Colonic mucosa (tissue), 4 donors: ENCODE data around the gene LALBA. TPM values are rescaled to one million over a fixed set of nuclear protein-coding genes. Genes with fewer than 3 reads are reported as not detected.

Experiments
- DNase-seq: peaks from one replicate; pipeline ENCODE4 v3.0.0-alpha.2; 2020
- H3K27ac ChIP-seq: fragments of 200-600 bp; one replicate; pipeline ENCODE4 v1.8.0; 2021
- H3K27me3 ChIP-seq: fragments of 200-600 bp; one replicate; pipeline ENCODE4 v1.8.0; 2021
- H3K36me3 ChIP-seq: fragments of 200-600 bp; one replicate; pipeline ENCODE4 v1.8.0; 2021
- H3K4me1 ChIP-seq: fragments of 200-600 bp; one replicate; pipeline ENCODE4 v1.8.0; 2021; ENCODE audit warnings: mild to moderate bottlenecking
- H3K4me3 ChIP-seq: fragments of 200-600 bp; one replicate; pipeline ENCODE4 v1.8.0; 2021
- H3K9ac ChIP-seq, 2 donors: one replicate each; pipeline ENCODE4 v1.7.0; 2013; ENCODE audit warnings: control low read depth in 2 of 2, low read depth in 2 of 2, low read length in 2 of 2
- H3K9me3 ChIP-seq: fragments of 200-600 bp; one replicate; pipeline ENCODE4 v1.8.0; 2021
- intact Hi-C: fragments of 100-400 bp; cut with DNase I; formaldehyde crosslinking; loops from one replicate; pipeline ENCODE4 v1.14.1; 2022
- total RNA-seq, 2 donors: library from RNA; stranded (reverse); fragmentation: NEBNext Ultra II Directional in 1 of 2; extraction: Animal tissue kit (Norgen Biotek cat#: 25700) in 1 of 2; gene quantifications; one replicate each; pipeline ENCODE4 v1.2.1, GENCODE V29; 2021
- TF ChIP-seq, protein P1 (sequence below): fragments of 200-600 bp; IDR thresholded peaks from one replicate; pipeline ENCODE4 v1.8.0; 2022; ENCODE audit warnings: antibody characterized with exemption, mild to moderate bottlenecking
- donor health status: healthy.
- donor health status: DM: no; HTN: no; CAD: no.
- donor health status: DM: no; HTN: no; CAD: no.

The LALBA gene
- total RNA-seq, result not detected

DNA sequence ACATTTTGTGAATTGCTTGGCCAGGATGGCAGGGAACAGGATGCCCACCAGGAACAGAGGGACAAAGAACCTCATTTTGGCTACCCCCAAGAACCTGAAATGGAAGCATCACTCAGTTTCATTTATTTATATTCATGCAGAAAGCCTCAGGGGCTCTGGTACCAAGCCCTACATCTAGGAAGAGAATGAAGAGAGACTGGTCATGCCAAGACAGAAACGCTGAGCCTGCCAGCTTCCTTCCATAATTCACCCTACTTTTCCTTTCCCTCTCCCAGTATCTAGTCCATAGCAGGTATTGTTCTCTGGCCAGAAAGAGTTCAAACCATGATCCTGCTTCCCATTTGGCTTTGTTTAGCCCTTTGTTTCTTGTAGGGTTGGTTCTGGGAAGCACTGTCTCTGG, at the start of gene LALBA:
LALBA (minus strand) TSS at position 101 of the 400 bp plus-strand sequence; CDS start at position 75, 26 bp downstream.
- Histone ChIP-seq H3K4me1 (no peaks in the 10 kb centered on the region), H3K27ac (no peak within 1 kb of the TSS), H3K27me3 (no peaks in the 10 kb centered on the region), H3K9ac (no peak within 1 kb of the TSS), H3K4me3 (no peak within 1 kb of the TSS), H3K36me3 (no peaks in the 10 kb centered on the region), H3K9me3 (no peaks in the 10 kb centered on the region)
- intact Hi-C loops, result no loop called here
- no peak for DNase-seq
- TF ChIP-seq, protein P1, sequence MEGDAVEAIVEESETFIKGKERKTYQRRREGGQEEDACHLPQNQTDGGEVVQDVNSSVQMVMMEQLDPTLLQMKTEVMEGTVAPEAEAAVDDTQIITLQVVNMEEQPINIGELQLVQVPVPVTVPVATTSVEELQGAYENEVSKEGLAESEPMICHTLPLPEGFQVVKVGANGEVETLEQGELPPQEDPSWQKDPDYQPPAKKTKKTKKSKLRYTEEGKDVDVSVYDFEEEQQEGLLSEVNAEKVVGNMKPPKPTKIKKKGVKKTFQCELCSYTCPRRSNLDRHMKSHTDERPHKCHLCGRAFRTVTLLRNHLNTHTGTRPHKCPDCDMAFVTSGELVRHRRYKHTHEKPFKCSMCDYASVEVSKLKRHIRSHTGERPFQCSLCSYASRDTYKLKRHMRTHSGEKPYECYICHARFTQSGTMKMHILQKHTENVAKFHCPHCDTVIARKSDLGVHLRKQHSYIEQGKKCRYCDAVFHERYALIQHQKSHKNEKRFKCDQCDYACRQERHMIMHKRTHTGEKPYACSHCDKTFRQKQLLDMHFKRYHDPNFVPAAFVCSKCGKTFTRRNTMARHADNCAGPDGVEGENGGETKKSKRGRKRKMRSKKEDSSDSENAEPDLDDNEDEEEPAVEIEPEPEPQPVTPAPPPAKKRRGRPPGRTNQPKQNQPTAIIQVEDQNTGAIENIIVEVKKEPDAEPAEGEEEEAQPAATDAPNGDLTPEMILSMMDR, result no peak

DNA sequence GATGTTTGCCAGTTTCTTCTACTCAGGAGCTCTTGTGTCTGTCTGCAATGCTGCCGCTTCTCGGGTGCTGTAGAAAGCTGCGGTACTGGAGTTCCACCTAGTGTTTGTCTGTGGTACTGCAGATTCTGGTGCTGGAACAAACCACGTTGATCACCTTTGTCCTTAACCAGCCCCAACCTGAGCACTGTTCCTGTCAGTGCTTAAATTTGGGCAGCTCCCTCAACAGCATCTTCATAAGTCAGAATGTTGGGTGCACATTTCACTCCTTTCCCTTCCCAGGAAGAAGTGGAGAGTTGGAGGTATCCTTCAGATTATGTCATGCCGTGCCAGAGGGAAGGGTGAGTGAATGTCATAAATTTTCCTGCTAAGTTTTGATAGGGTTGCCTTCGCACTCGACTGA, 48.7 kb upstream of the LALBA start:
- intact Hi-C loops, result loop anchor here (2.0 kb wide), 1 partner anchor 76 kb away; no protein-coding TSS in a partner anchor
- Histone ChIP-seq H3K9ac (no peak overlapping the region), H3K27ac (no peak overlapping the region), H3K9me3 (no peaks in the 10 kb centered on the region), H3K27me3 (no peaks in the 10 kb centered on the region), H3K36me3 (no peaks in the 10 kb centered on the region), H3K4me1 (no peaks in the 10 kb centered on the region), H3K4me3 (no peak overlapping the region)
- TF ChIP-seq, protein P1, result peak; percentile 94
- DNase-seq, result peak; percentile 78

DNA sequence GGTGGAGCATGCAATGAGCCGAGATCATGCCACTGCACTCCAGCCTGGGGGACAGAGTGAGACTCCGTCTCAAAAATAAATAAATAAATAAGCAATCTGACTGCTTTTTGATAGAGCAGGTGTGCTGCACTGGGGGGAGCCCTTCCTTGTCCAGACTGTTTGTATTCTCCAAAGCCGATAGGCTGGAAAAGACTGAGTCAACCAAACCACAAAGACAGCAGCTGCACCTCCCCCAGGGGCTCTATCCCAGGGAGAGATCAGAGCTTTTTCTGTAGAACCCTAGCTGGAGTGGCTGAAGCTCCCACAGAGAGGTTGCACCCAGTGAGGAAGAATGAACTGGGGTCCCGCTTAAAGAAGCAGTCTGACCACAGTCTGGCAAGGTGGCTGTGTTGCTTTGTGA, 45.8 kb upstream of the LALBA start:
- Histone ChIP-seq H3K4me1 (no peaks in the 10 kb centered on the region), H3K27me3 (no peaks in the 10 kb centered on the region), H3K9me3 (no peaks in the 10 kb centered on the region), H3K27ac (no peak overlapping the region), H3K9ac (no peak overlapping the region), H3K36me3 (no peaks in the 10 kb centered on the region), H3K4me3 (no peak overlapping the region)
- DNase-seq, result no peak
- TF ChIP-seq, protein P1, result no peak
- intact Hi-C loops, result no loop called here

DNA sequence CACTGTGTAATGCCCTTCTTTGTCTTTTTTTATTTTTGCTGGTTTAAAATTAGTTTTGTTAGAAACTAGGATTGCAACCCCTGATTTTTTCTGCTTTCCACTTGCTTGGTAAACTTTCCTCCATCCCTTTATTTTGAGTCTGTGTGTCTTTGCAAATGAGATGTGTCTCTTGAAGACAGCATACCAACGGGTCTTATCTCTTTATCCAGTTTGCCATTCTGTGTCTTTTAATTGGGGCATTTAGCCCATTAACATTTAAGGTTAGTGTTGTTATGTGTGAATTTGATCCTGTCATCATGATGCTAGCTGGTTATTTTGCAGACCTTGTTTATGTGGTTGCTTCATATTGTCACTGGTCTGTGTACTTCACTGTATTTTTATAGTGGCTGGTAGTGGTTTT, 43.5 kb upstream of the LALBA start:
- Histone ChIP-seq H3K4me1 (no peaks in the 10 kb centered on the region), H3K27me3 (no peaks in the 10 kb centered on the region), H3K36me3 (no peaks in the 10 kb centered on the region), H3K9me3 (no peaks in the 10 kb centered on the region), H3K9ac (no peak overlapping the region), H3K27ac (no peak overlapping the region), H3K4me3 (no peak overlapping the region)
- TF ChIP-seq, protein P1, result no peak
- intact Hi-C loops, result no loop called here
- no peak for DNase-seq

DNA sequence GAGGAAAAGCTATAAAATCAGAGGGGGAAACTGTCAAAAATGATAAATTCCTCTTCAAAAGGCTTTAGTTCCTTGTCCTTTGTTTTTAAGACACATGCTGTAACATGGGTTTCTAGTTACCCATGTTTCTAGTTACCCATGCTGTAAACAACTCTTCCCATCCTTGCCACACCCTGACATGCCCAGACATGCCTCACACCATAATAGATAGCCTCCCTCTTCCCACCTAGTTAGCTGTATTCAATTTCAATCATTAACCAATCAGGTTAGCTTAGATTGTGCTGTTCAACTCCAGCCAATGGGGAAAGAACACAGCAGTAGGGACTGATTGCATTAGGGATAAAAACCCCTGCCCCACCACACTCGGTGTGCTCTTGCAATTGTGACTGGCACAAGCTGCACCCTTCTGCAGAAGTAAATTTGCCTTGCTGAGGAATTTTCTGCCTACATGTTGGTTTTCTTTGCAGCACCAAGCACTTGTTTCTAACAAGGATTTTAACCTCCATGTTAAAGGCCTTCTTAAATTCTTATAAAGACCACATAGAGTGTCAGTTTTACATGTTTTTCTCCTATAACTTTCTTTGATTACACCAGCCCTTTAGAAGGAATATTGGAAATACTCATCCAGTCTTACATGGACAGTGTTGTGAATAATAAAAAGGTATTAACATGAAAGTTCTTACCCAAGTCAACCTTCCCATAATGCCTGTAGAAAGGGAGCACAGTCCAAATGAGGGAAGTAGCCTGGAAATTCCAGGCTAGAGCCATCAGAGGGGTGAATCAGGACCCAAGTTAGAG, 32.5 kb upstream of the LALBA start:
- no peak for DNase-seq

More for the DNA sequence above, 32.5 kb upstream of the LALBA start:
- H3K27me3 ChIP-seq, result no peaks in the 10 kb centered on the region
- H3K9me3 ChIP-seq, result no peaks in the 10 kb centered on the region
- no peaks in the 10 kb centered on the region for H3K4me1 ChIP-seq
- no peak overlapping the region for H3K4me3 ChIP-seq
- intact Hi-C loops, result no loop called here
- H3K27ac ChIP-seq, result no peak overlapping the region
- TF ChIP-seq, protein P1, result no peak
- H3K36me3 ChIP-seq, result no peaks in the 10 kb centered on the region
- H3K9ac ChIP-seq, result no peak overlapping the region
